Activated B cell treated with CpG ODN at 0.5 μM for 24 hours (primary cell): ENCODE results near the gene ZNF326. TPM values are rescaled to one million over a fixed set of nuclear protein-coding genes. Genes with fewer than 3 reads are reported as not detected.
"Not testable (repeated sequence)": the region's sequence is repeated elsewhere in the genome, so short reads cannot be mapped to it uniquely, and the experiment has no call there.

Experiments
- ATAC-seq: fragments of 200-7000 bp; cut with Tn5 transposase; one replicate; pipeline ENCODE4 v1.10.0; 2021; ENCODE audit warnings: low read depth, mild to moderate bottlenecking, moderate library complexity
- CTCF ChIA-PET: fragments of 350-600 bp; sonication (Branson Sonifier 250); formaldehyde crosslinking; loops from one replicate; lab custom pipeline; 2021; ENCODE audit warnings: antibody characterized with exemption; lab: Charles Lee
- POLR2A ChIA-PET: fragments of 350-600 bp; sonication (Branson Sonifier 250); formaldehyde crosslinking; loops from one replicate; lab custom pipeline; 2021; ENCODE audit warnings: antibody characterized with exemption; lab: Charles Lee
- DNase-seq: peaks from one replicate; pipeline ENCODE4 v3.0.0; 2022
- H3K27ac Mint-ChIP-seq: one replicate; pipeline ENCODE4 v1.8.0; 2020; ENCODE audit warnings: mixed read lengths
- H3K27me3 Mint-ChIP-seq: one replicate; pipeline ENCODE4 v1.8.0; 2021; ENCODE audit warnings: mixed read lengths
- H3K36me3 Mint-ChIP-seq: one replicate; pipeline ENCODE4 v1.8.0; 2021; ENCODE audit warnings: low read depth, mixed read lengths
- H3K4me1 Mint-ChIP-seq: one replicate; pipeline ENCODE4 v1.8.0; 2021; ENCODE audit warnings: mixed read lengths
- H3K4me3 Mint-ChIP-seq: one replicate; pipeline ENCODE4 v1.8.0; 2020; ENCODE audit warnings: mild to moderate bottlenecking, mixed read lengths
- H3K9me3 Mint-ChIP-seq: one replicate; pipeline ENCODE4 v1.8.0; 2020; ENCODE audit warnings: mixed read lengths
- intact Hi-C: fragments of 100-400 bp; cut with micrococcal nuclease; formaldehyde crosslinking; loops from one replicate; pipeline ENCODE4 v1.15.1; 2024
- total RNA-seq: library from RNA; stranded (reverse); gene quantifications from 2 replicates; pipeline ENCODE4 v1.2.3, GENCODE V29; 2022
- TF ChIP-seq, protein P1 (sequence below): fragments of 200-600 bp; IDR thresholded peaks from one replicate; pipeline ENCODE4 v1.8.0; 2022; ENCODE audit warnings: antibody characterized with exemption, mild to moderate bottlenecking

The ZNF326 gene
- total RNA-seq, 1 donor from 2014 or later = 30.3 TPM

DNA sequence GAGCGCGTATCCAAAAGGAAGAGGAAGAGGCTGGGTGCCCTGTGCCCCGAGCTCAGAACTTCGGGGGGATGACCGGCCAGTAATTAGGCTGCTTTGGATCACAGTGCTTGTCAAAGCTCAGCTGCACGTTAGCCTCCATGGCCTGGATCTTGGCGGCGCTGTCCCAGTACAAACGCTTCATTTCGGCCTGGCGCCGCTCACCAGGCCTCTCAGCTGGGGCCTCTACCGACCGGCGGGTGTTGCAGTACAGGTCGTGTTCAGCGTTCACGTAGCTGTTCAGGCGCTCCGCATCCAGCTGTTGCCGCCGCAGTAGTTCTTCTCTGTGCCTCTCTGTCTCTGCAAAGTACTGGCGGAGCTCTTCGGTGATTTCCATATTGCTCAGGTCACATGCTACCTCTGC, 1.4 kb upstream of the ZNF326 start:
- no peak overlapping the region for H3K4me3 Mint-ChIP-seq
- H3K27me3 Mint-ChIP-seq = no peaks in the 10 kb centered on the region
- H3K27ac Mint-ChIP-seq = no peak overlapping the region
- peaks cover 8% of the 10 kb centered on the region for H3K36me3 Mint-ChIP-seq
- DNase-seq (no peak), ATAC-seq (no peak)
- intact Hi-C loops = loop anchor here (10.0 kb wide), 1 partner anchor 1309 kb away; the partner anchor contains the start of gene PKN2
- ChIA-PET POLR2A (no interaction called here), CTCF (interaction anchor here (0.8 kb wide), 1 partner anchor 189 kb away, joined by 5 read pairs; no protein-coding TSS in a partner anchor)
- TF ChIP-seq, protein P1, sequence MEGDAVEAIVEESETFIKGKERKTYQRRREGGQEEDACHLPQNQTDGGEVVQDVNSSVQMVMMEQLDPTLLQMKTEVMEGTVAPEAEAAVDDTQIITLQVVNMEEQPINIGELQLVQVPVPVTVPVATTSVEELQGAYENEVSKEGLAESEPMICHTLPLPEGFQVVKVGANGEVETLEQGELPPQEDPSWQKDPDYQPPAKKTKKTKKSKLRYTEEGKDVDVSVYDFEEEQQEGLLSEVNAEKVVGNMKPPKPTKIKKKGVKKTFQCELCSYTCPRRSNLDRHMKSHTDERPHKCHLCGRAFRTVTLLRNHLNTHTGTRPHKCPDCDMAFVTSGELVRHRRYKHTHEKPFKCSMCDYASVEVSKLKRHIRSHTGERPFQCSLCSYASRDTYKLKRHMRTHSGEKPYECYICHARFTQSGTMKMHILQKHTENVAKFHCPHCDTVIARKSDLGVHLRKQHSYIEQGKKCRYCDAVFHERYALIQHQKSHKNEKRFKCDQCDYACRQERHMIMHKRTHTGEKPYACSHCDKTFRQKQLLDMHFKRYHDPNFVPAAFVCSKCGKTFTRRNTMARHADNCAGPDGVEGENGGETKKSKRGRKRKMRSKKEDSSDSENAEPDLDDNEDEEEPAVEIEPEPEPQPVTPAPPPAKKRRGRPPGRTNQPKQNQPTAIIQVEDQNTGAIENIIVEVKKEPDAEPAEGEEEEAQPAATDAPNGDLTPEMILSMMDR = no peak
- peaks cover 27% of the 10 kb centered on the region for H3K4me1 Mint-ChIP-seq
- H3K9me3 Mint-ChIP-seq = no peaks in the 10 kb centered on the region

DNA sequence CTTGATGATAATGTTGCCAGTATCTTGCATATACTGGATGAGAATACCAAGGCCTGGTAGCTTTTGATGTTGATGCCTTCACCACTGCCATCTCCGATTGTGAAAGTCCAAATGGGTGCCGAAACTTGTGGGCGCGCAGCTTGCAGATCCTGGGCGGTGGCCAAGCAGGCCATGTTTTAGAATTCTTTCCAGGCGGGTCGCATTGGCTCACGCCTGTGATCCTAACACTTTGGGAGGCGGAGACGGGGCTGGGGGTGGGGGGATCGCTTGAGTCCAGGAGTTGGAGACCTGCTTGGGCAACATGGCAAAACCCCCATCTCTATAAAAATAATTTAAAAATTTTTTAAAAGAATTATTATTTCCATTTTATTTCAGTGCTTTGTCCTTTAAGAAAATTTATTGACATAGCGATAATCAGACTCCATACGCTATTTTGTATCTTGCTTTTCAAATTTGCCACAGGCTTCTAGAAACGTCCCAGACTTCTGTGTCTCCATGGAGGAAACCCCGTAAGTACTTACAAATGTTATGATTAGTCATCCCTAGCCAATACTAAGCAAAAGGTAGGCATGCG, 592 bp upstream of the ZNF326 start:
- CTCF ChIA-PET = no interaction called here
- ATAC-seq (no peak), DNase-seq (no peak)
- intact Hi-C loops = loop anchor here (2.0 to 10.0 kb wide), 3 partner anchors 152 to 1310 kb away; partner anchors contain the start of genes GTF2B and PKN2
- Mint-ChIP-seq H3K27ac (peak overlapping the region; percentile 88), H3K4me3 (peak overlapping the region; percentile 94), H3K27me3 (no peaks in the 10 kb centered on the region), H3K9me3 (no peaks in the 10 kb centered on the region), H3K4me1 (peaks cover 29% of the 10 kb centered on the region), H3K36me3 (peaks cover 11% of the 10 kb centered on the region)
- TF ChIP-seq, protein P1 = no peak
- POLR2A ChIA-PET = interaction anchor here (1.0 kb wide), 1 partner anchor 173 kb away, joined by 10 read pairs; the partner anchor contains the start of gene LRRC8D

DNA sequence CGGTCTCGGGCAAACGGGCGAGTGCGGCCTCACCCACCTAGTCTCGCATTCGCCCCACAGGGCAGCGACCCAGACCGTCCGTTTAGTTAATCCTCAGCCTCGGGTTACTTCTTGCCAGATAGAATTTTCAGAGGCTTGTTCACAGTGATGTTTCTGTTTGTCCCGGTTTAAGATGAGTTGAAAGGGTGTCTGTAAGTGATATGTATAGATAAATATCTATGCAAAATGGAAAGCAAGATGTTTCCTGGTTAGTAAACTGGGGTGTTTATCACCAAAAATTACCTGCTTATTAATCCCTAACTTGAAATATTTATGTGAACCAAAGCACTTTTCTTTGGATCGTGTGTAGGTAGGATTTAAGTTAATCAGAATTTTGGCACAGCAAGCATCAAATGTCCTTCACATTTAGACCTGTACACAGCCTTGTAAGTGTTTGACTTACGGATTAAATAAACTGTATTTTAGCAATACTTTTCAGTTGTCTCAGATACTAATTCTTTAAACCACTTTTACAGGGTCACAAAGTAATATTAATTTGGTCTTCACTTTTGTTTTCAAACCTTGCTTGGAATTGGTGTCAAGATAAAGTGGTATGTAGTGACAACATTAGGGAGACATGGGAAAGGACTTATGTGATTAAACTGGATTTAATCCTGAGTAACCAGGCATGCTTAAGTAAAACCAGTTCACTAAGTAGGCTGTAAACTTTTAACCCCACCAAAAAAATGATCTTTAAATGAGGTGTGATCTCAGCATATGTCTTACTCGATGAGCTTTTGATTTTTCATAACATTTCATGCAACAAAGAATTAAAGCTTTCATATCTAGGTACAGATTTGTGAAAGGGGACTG, 914 bp downstream of the ZNF326 start:
- Mint-ChIP-seq H3K9me3 (no peaks in the 10 kb centered on the region), H3K4me3 (peak overlapping the region; percentile 94), H3K4me1 (peaks cover 36% of the 10 kb centered on the region), H3K36me3 (peaks cover 20% of the 10 kb centered on the region), H3K27ac (peak overlapping the region; percentile 83), H3K27me3 (no peaks in the 10 kb centered on the region)
- TF ChIP-seq, protein P1 = no peak
- POLR2A ChIA-PET = interaction anchor here (1.0 kb wide), 1 partner anchor 175 kb away, joined by 10 read pairs; the partner anchor contains the start of gene LRRC8D
- ATAC-seq = no peak
- intact Hi-C loops = loop anchor here (1.0 to 10.0 kb wide), 7 partner anchors 153 to 1311 kb away; partner anchors contain the start of genes GTF2B, LRRC8B, LRRC8C and LRRC8D
- CTCF ChIA-PET = interaction anchor here (1.0 kb wide), 1 partner anchor 153 kb away, joined by 3 read pairs; no protein-coding TSS in a partner anchor
- no peak for DNase-seq

DNA sequence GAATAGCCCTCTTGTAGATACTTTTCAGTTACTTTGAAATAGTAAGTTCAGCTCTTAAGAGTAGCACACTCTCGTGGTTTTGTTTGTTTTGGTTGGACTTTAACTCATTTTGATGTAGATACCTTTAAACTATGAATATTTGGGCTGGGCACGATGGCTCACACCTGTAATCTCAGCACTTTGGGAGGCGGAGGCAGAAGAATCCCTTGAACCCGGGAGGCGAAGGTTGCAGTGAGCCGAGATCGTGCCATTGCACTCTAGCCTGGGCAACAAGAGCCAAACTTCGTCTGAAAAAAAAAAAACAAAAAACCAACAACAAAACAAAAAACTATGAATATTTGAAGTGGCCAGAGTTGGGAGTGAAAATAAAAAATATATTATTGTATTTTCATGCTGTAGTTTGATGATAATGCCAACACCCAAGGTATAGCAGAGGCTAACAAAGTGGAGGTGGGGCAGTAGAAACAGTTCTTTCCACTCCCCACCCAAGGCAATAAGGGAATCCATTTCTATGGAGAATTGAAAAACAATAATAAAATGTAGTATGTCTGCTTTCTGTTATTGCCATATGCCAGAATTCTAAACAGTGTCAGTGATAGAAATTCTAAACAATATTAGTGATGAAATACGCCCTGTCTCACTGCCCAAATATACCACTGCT, 1.7 kb downstream of the ZNF326 start:
- Mint-ChIP-seq H3K27me3 (no peaks in the 10 kb centered on the region), H3K4me1 (peaks cover 42% of the 10 kb centered on the region), H3K36me3 (peaks cover 24% of the 10 kb centered on the region), H3K4me3 (peak overlapping the region; percentile 94), H3K9me3 (no peaks in the 10 kb centered on the region), H3K27ac (no peak overlapping the region)
- TF ChIP-seq, protein P1 = no peak
- ChIA-PET POLR2A (no interaction called here), CTCF (interaction anchor here (1.0 kb wide), 1 partner anchor 154 kb away, joined by 3 read pairs; no protein-coding TSS in a partner anchor)
- DNase-seq = no peak
- intact Hi-C loops = loop anchor here (1.0 to 10.0 kb wide), 3 partner anchors 9 to 1312 kb away; partner anchors contain the start of genes PKN2 and ZNF644
- ATAC-seq = no peak

DNA sequence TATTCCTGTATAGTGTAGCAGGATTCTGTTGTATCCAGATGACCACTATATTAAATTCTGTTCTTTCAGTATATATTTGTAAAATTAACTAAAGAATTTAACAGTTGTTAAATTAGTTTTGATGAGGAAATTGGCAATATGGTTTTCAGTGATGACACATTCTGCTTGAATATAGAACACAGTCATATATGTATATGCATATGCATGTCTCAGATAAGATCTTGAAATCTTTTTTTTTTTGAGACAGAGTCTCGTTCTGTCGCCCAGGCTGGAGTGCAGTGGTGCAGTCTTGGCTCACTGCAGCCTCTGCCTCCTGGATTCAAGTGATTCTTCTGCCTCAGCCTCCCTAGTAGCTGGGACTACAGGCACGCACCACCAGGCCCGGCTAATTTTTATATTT, 2.2 kb downstream of the ZNF326 start:
- H3K36me3 Mint-ChIP-seq = peaks cover 24% of the 10 kb centered on the region
- DNase-seq, H3K27me3 Mint-ChIP-seq, POLR2A ChIA-PET, H3K27ac Mint-ChIP-seq, H3K9me3 Mint-ChIP-seq, CTCF ChIA-PET, H3K4me3 Mint-ChIP-seq, ATAC-seq: not testable (repeated sequence)
- intact Hi-C loops = loop anchor here (1.0 to 10.0 kb wide), 3 partner anchors 10 to 1312 kb away; partner anchors contain the start of genes PKN2 and ZNF644
- H3K4me1 Mint-ChIP-seq = peaks cover 42% of the 10 kb centered on the region
